GM19240 (cell line): ENCODE results near the gene NELL2.

ENCODE experiments used
- DNase-seq: peaks from one replicate; pipeline ENCODE4 v3.0.0; 2011; ENCODE audit warnings: low spot score; ENCODE audit not compliant: insufficient read length

Gene NELL2

GRCh38 chr12:44546060-44546459, 330.1 kb downstream of the NELL2 start:
- DNase-seq = no peak

- no peak for DNase-seq
Observed at GRCh38 chr12:44544018-44544417, 332.1 kb downstream of the NELL2 start.

- no peak for DNase-seq
Observed at GRCh38 chr12:44542716-44543115, 333.4 kb downstream of the NELL2 start.

- no peak for DNase-seq
Observed at GRCh38 chr12:44537354-44537753, 338.8 kb downstream of the NELL2 start.

GRCh38 chr12:44532940-44533339, 343.2 kb downstream of the NELL2 start:
- no peak for DNase-seq

- DNase-seq = no peak
Observed at GRCh38 chr12:44531320-44531971, 344.7 kb downstream of the NELL2 start.

GRCh38 chr12:44526655-44527182, 349.4 kb downstream of the NELL2 start:
- DNase-seq = no peak

GRCh38 chr12:44525806-44526654, 350.1 kb downstream of the NELL2 start:
- DNase-seq = no peak

GRCh38 chr12:44523828-44524227, 352.3 kb downstream of the NELL2 start:
- no peak for DNase-seq

GRCh38 chr12:44521702-44522101, 354.4 kb downstream of the NELL2 start:
- no peak for DNase-seq

- no peak for DNase-seq
Observed at GRCh38 chr12:44519931-44520330, 356.2 kb downstream of the NELL2 start.

- no peak for DNase-seq
Observed at GRCh38 chr12:44511289-44511688, 364.8 kb downstream of the NELL2 start.

- DNase-seq = no peak
Observed at GRCh38 chr12:44510510-44510909, 365.6 kb downstream of the NELL2 start.

- DNase-seq = no peak
Observed at GRCh38 chr12:44510076-44510475, 366.0 kb downstream of the NELL2 start.

GRCh38 chr12:44509471-44509870, 366.6 kb downstream of the NELL2 start:
- DNase-seq = no peak

- DNase-seq = no peak
Observed at GRCh38 chr12:44507461-44507860, 368.7 kb downstream of the NELL2 start.

- no peak for DNase-seq
Observed at GRCh38 chr12:44504799-44505198, 371.3 kb downstream of the NELL2 start.

GRCh38 chr12:44503329-44503728, 372.8 kb downstream of the NELL2 start:
- no peak for DNase-seq

- no peak for DNase-seq
Observed at GRCh38 chr12:44502681-44503080, 373.4 kb downstream of the NELL2 start.

- no peak for DNase-seq
Observed at GRCh38 chr12:44500423-44500822, 375.7 kb downstream of the NELL2 start.

GRCh38 chr12:44497044-44497443, 379.1 kb downstream of the NELL2 start:
- no peak for DNase-seq

- no peak for DNase-seq
Observed at GRCh38 chr12:44490181-44490580, 385.9 kb downstream of the NELL2 start.

GRCh38 chr12:44488180-44488579, 387.9 kb downstream of the NELL2 start:
- DNase-seq = no peak
